Endothelial cell of umbilical vein (primary cell): ENCODE measurements around the gene IL22RA2. TPM values are rescaled to one million over a fixed set of nuclear protein-coding genes. Genes with fewer than 3 reads are reported as not detected.

Source experiments
- BruUV-seq: library from RNA; stranded (reverse); fragments of 400-500 nt; replicated peaks from 2 replicates; lab custom pipeline; 2021; lab: Mats Ljungman, UMichigan
- CTCF ChIA-PET: fragments of 300-600, 350-600 bp; sonication (Branson Sonifier 250); formaldehyde crosslinking; loops from one replicate; lab custom pipeline; 2021; ENCODE audit warnings: antibody characterized with exemption, inconsistent platforms; lab: Charles Lee
- POLR2A ChIA-PET: fragments of 300-600, 350-600 bp; sonication (Branson Sonifier 250); formaldehyde crosslinking; loops from one replicate; lab custom pipeline; 2021; ENCODE audit warnings: antibody characterized with exemption, inconsistent platforms; lab: Charles Lee
- DNase-seq: peaks from one replicate; pipeline ENCODE4 v3.0.0-alpha.2; 2011; ENCODE audit warnings: low read depth, low spot score
- FAIRE-seq: peaks from 2 replicates; lab custom pipeline; 2011; peaks lifted over from hg19 to GRCh38; lab: Jason Lieb, UNC
- H2AFZ ChIP-seq: 2 replicates; pipeline ENCODE4 v1.6.0; 2012; ENCODE audit warnings: low read depth, low read length, control low read depth, inconsistent platforms
- H3K27ac ChIP-seq: 2 replicates; pipeline ENCODE4 v1.5.1; 2011; ENCODE audit warnings: low read depth, mild to moderate bottlenecking, control low read depth, low read length, moderate library complexity; ENCODE audit not compliant: insufficient read depth
- H3K27me3 ChIP-seq, 2 experiments: 2 replicates each; pipeline versions ENCODE4 v1.6.0 to v1.6.1; 2011; ENCODE audit warnings: low read length in 2 of 2, mixed read lengths in 1 of 2; ENCODE audit not compliant: control insufficient read depth in 2 of 2, insufficient read depth in 2 of 2
- H3K36me3 ChIP-seq, 2 experiments: 2 replicates in 1 of 2; 3 replicates in 1 of 2; pipeline ENCODE4 v1.5.1; 2011; ENCODE audit warnings: low read length in 2 of 2, mild to moderate bottlenecking in 1 of 2, moderate library complexity in 1 of 2; ENCODE audit not compliant: control insufficient read depth in 2 of 2, insufficient read depth in 2 of 2; ENCODE audit errors: extremely low read depth in 1 of 2
- H3K4me1 ChIP-seq: 3 replicates; pipeline ENCODE4 v1.5.1; 2011; ENCODE audit warnings: mild to moderate bottlenecking, low read length; ENCODE audit not compliant: control insufficient read depth, insufficient read depth; ENCODE audit errors: extremely low read depth
- H3K4me2 ChIP-seq: 2 replicates; pipeline ENCODE4 v1.6.1; 2011; ENCODE audit warnings: low read length, control low read depth, mixed read lengths; ENCODE audit not compliant: insufficient read depth
- H3K4me3 ChIP-seq, 3 experiments: fragments of 200-600 bp in 1 of 3; sonication (generic), shearing (Covaris generic) in 1 of 3; replicated peaks in 1 of 3; 2 replicates each; pipeline ENCODE4 v1.5.1; 2011 to 2016; ENCODE audit warnings: control low read depth in 3 of 3, low read length in 3 of 3, mild to moderate bottlenecking in 2 of 3, inconsistent platforms in 1 of 3, low read depth in 1 of 3, moderate library complexity in 1 of 3; ENCODE audit not compliant: insufficient read depth in 1 of 3
- H3K79me2 ChIP-seq: 2 replicates; pipeline ENCODE4 v1.6.0; 2012; ENCODE audit warnings: low read length, inconsistent platforms; ENCODE audit not compliant: control insufficient read depth, insufficient read depth
- H3K9ac ChIP-seq: replicated peaks from 2 replicates; pipeline ENCODE3; 2011; ENCODE audit warnings: low read length, control low read depth; ENCODE audit not compliant: insufficient read depth; ENCODE audit errors: extremely low read depth
- H3K9me1 ChIP-seq: replicated peaks from 3 replicates; pipeline ENCODE4 v1.6.0; 2011; ENCODE audit warnings: mild to moderate bottlenecking, low read length; ENCODE audit not compliant: control insufficient read depth, insufficient read depth; ENCODE audit errors: extremely low read depth
- H3K9me3 ChIP-seq: replicated peaks from 2 replicates; pipeline ENCODE4 v1.5.1; 2012; ENCODE audit warnings: low read length, inconsistent platforms; ENCODE audit not compliant: control insufficient read depth, insufficient read depth
- H4K20me1 ChIP-seq: replicated peaks from 2 replicates; pipeline ENCODE3; 2011; ENCODE audit warnings: mild to moderate bottlenecking, low read length; ENCODE audit not compliant: control insufficient read depth, insufficient read depth; ENCODE audit errors: extremely low read depth
- CTCF ChIP-seq, 2 donors: IDR thresholded peaks; 1 replicate in 1 of 2; 2 replicates in 1 of 2; pipeline ENCODE4 v1.5.1; 2011; ENCODE audit warnings: low read length in 2 of 2, mild to moderate bottlenecking in 2 of 2, moderate library complexity in 2 of 2, control low read depth in 1 of 2, inconsistent platforms in 1 of 2, low read depth in 1 of 2; ENCODE audit not compliant: insufficient read depth in 1 of 2; ENCODE audit errors: extremely low read depth in 1 of 2
- EZH2 ChIP-seq: IDR thresholded peaks from 2 replicates; pipeline ENCODE4 v1.6.1; 2012; ENCODE audit warnings: borderline replicate concordance, low read depth, mild to moderate bottlenecking, moderate library complexity, low read length, inconsistent platforms; ENCODE audit not compliant: severe bottlenecking
- FOS ChIP-seq: IDR thresholded peaks from 2 replicates; pipeline ENCODE4 v1.6.1; 2011; ENCODE audit warnings: mild to moderate bottlenecking, low read length, moderate library complexity, borderline replicate concordance; ENCODE audit not compliant: insufficient read depth
- GATA2 ChIP-seq: IDR thresholded peaks from 2 replicates; pipeline ENCODE4 v1.7.0; 2011; ENCODE audit warnings: low read depth, mild to moderate bottlenecking, moderate library complexity, mixed read lengths, low read length; ENCODE audit not compliant: insufficient read length, insufficient read depth
- JUN ChIP-seq: IDR thresholded peaks from 2 replicates; pipeline ENCODE4 v1.6.1; 2011; ENCODE audit warnings: borderline replicate concordance, low read depth; ENCODE audit not compliant: insufficient read length, insufficient read depth
- MAX ChIP-seq: IDR thresholded peaks from 2 replicates; pipeline ENCODE4 v1.6.1; 2011; ENCODE audit not compliant: insufficient read depth, insufficient read length
- MYC ChIP-seq: IDR thresholded peaks from one replicate; pipeline ENCODE4 v1.6.1; 2011; ENCODE audit warnings: mild to moderate bottlenecking, low read depth, low read length
- POLR2A ChIP-seq: IDR thresholded peaks from 2 replicates; pipeline ENCODE4 v1.6.1; 2012; ENCODE audit warnings: low read depth, mild to moderate bottlenecking, control low read depth, low read length
- POLR2AphosphoS5 ChIP-seq: IDR thresholded peaks from 2 replicates; pipeline ENCODE4 v1.6.1; 2012; ENCODE audit warnings: low read depth, mild to moderate bottlenecking, control low read depth, low read length, moderate library complexity; ENCODE audit not compliant: insufficient read depth
- dilution Hi-C: fragments of 300-500 bp; cut with MboI; formaldehyde crosslinking; loops from one replicate; pipeline ENCODE4 v1.15.0; 2019; ENCODE audit warnings: low sequenced_read_pairs; ENCODE audit not compliant: extremely low pct_ligation_motif_present
- intact Hi-C: fragments of 100-400 bp; cut with micrococcal nuclease; formaldehyde crosslinking; loops from one replicate; pipeline ENCODE4 v1.10.0; 2022
- polyA plus RNA-seq, 4 experiments: library from polyadenylated mRNA; depleted of rRNA in 3 of 4; stranded (reverse) in 3 of 4; unstranded in 1 of 4; fragments of >200 nt; gene quantifications; 2 replicates each; pipeline versions ENCODE4 v1.2.1 to v1.2.3, GENCODE V29; 2011 to 2012; ENCODE audit warnings: missing spikeins in 1 of 4
- total RNA-seq: library from RNA; stranded (reverse); gene quantifications from 2 replicates; pipeline ENCODE4 v1.2.3, GENCODE V29; 2021

The IL22RA2 gene
- total and polyA plus RNA-seq, 2 donors (not counting 3 experiments of a cell fraction or from before 2014, with no cell fraction given) = not detected

DNA sequence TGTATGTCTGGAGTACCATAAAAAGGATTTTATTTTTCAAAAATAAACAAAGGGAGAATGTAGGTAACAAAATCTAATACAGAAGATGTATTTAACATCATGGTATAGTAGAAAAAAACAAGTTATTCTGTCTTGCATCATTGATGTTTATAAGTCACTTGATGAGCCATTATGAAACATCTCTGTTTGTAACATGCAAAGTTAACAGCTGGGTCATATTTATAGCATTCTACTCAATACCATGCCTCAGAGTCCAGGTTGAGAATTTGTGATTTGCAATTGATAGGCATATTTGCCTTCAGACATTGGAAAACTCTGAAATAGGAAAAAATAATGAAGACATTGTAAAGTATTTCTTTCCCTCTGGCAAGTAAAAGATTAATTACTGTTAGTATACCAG is 76.4 kb downstream of the IL22RA2 start:
- Histone ChIP-seq H3K4me3 (no peak overlapping the region), H3K9me3 (no peaks in the 10 kb centered on the region), H3K27ac (no peak overlapping the region), H3K4me1 (no peaks in the 10 kb centered on the region), H3K9ac (no peak overlapping the region), H2AFZ (no peak overlapping the region), H3K36me3 (no peaks in the 10 kb centered on the region), H4K20me1 (no peaks in the 10 kb centered on the region), H3K79me2 (no peaks in the 10 kb centered on the region), H3K9me1 (no peaks in the 10 kb centered on the region), H3K27me3 (peaks cover 3 to 4% of the 10 kb centered on the region in 2 experiments), H3K4me2 (no peak overlapping the region)
- no peak for FAIRE-seq
- dilution Hi-C loops = no loop called here
- no TSS peak for BruUV-seq
- intact Hi-C loops = no loop called here
- ChIA-PET POLR2A (no interaction called here), CTCF (interaction anchor here (0.8 to 6.1 kb wide), 9 partner anchors 8 to 545 kb away, joined by 3 to 141 read pairs (median 3); no protein-coding TSS in a partner anchor)
- no peak for DNase-seq
- no peak for TF ChIP-seq JUN
- no peak for TF ChIP-seq MAX
- no peak for TF ChIP-seq EZH2
- no peak for TF ChIP-seq POLR2AphosphoS5
- no peak for TF ChIP-seq CTCF (IDR thresholded peaks at IDR 0.05; ENCODE audit: extremely low read depth in 1 of 2, insufficient read depth in 1 of 2, low read depth in 1 of 2, low read length in 2 of 2)
- TF ChIP-seq FOS = no peak
- TF ChIP-seq POLR2A = no peak
- no peak for TF ChIP-seq GATA2
- TF ChIP-seq MYC = no peak
